NCI-H2227 treated with DMSO at 0.1 percent for 48 hours (cell line): ENCODE results near the gene KCTD16.

Source experiments
- DNase-seq: peaks from one replicate; lab custom pipeline; 2025; lab: John Stamatoyannopoulos, UW

Gene KCTD16

GRCh38 chr5:144335561-144335960, 164.9 kb downstream of the KCTD16 start:
- no peak for DNase-seq

GRCh38 chr5:144336191-144336961, 165.7 kb downstream of the KCTD16 start:
- DNase-seq = no peak

GRCh38 chr5:144352330-144352729, 181.7 kb downstream of the KCTD16 start:
- DNase-seq = no peak

- no peak for DNase-seq
Observed at GRCh38 chr5:144352732-144353317, 182.2 kb downstream of the KCTD16 start.

- no peak for DNase-seq
Observed at GRCh38 chr5:144356489-144356888, 185.8 kb downstream of the KCTD16 start.

GRCh38 chr5:144361406-144361805, 190.7 kb downstream of the KCTD16 start:
- no peak for DNase-seq

- no peak for DNase-seq
Observed at GRCh38 chr5:144365885-144366284, 195.2 kb downstream of the KCTD16 start.

GRCh38 chr5:144367991-144368390, 197.3 kb downstream of the KCTD16 start:
- DNase-seq = no peak

- DNase-seq = no peak
Observed at GRCh38 chr5:144368556-144368955, 197.9 kb downstream of the KCTD16 start.

- no peak for DNase-seq
Observed at GRCh38 chr5:144369006-144369405, 198.3 kb downstream of the KCTD16 start.

- no peak for DNase-seq
Observed at GRCh38 chr5:144370273-144370672, 199.6 kb downstream of the KCTD16 start.

- no peak for DNase-seq
Observed at GRCh38 chr5:144374637-144375036, 204.0 kb downstream of the KCTD16 start.

GRCh38 chr5:144377207-144377606, 206.5 kb downstream of the KCTD16 start:
- DNase-seq = no peak

GRCh38 chr5:144378681-144379080, 208.0 kb downstream of the KCTD16 start:
- DNase-seq = no peak

- DNase-seq = no peak
Observed at GRCh38 chr5:144385597-144385996, 214.9 kb downstream of the KCTD16 start.

- DNase-seq = no peak
Observed at GRCh38 chr5:144386315-144386714, 215.6 kb downstream of the KCTD16 start.

GRCh38 chr5:144390133-144390532, 219.5 kb downstream of the KCTD16 start:
- DNase-seq = no peak

- no peak for DNase-seq
Observed at GRCh38 chr5:144391044-144391443, 220.4 kb downstream of the KCTD16 start.

GRCh38 chr5:144393641-144394435, 223.2 kb downstream of the KCTD16 start:
- DNase-seq = no peak

GRCh38 chr5:144395704-144396103, 225.0 kb downstream of the KCTD16 start:
- no peak for DNase-seq

- DNase-seq = no peak
Observed at GRCh38 chr5:144403058-144403457, 232.4 kb downstream of the KCTD16 start.

GRCh38 chr5:144403817-144404420, 233.2 kb downstream of the KCTD16 start:
- no peak for DNase-seq

GRCh38 chr5:144404672-144405071, 234.0 kb downstream of the KCTD16 start:
- DNase-seq = no peak
